Activated effector memory CD4-positive, alpha-beta T cell treated with anti-CD3 and anti-CD28 coated beads, Interleukin-2, amount 50 U/mL, for 16 hours (primary cell): ENCODE measurements around the gene CAMK1D.

Experiments
- DNase-seq: peaks from one replicate; pipeline ENCODE4 v3.0.0-alpha.2; 2020

CAMK1D gene

DNA sequence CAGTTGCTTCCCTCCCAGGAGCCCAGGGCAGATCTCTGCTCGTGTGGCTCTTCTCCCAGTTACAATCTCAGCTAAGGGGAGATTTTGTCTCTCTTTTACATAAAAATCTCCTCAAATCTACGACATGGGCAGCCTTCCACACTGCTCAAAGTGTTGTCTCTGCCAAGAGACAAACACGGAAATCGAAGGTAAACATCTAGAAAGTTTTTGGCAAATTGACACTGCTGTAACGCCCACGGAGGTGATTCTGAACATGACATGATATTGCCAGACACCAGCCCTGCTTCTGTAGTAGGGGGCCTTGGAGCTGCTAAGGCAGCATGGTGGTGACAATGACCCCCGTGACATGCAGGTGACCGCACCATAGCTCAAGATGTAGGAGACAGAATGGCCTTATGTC, 523.8 kb downstream of the CAMK1D start:
- no peak for DNase-seq

DNA sequence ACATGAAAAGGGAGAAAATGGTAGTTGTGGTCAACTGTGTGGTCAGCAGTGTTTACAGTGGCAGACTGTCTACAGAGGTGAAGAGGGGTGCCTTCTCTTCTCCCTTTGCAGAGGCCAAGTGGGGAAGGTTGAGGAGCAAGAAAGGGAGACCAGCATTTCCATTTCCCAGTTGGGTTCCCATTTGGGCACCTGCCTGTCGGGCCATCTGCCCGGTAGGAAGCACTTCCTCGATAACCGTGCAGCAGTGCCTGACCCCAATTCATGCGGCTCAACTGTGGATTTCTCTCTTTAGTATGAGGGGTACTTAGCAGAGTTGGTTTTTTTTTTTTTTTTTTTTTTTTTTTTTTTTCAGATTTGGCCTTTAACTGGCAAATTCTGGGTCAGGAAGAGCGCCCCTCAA, 525.2 kb downstream of the CAMK1D start:
- DNase-seq, result no peak

DNA sequence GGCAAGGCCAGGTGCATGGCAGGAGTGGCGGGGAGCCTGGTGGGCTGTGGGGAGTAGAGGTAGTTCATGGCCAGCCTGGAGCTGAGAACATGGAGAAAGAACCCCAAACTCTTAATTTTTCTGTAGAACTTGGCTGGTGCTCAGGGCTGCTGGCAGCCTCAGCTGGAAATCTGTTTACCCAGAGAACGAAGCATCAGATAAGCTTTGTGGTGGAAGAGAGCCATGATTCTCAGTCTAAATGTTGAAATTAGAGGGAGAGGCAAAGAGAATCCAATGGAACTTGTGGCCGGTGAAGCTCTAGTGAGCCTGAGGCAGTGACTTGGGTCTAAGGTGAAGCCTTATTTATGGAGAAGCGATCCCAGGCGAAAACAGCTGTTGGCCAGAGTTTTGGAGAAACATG, 525.8 kb downstream of the CAMK1D start:
- no peak for DNase-seq

DNA sequence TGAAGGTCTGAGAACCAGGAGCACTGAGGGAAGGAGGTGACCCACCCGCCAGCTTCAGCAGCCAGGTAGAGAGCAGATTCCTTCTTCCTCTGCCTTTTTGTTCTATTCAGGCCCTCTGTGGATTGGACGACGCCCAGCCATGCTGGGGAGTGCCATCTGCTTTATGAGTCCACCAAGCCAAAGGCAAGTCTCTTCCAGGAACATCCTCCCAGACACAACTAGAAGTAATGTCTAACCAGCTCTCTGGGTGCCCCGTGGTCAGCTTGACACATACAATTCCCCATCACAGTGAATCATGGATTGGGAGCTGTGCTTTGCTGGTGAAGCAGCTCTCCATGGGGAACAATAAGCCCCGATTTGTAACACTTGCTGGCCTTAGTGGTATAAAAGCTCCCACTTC, 526.9 kb downstream of the CAMK1D start:
- no peak for DNase-seq

DNA sequence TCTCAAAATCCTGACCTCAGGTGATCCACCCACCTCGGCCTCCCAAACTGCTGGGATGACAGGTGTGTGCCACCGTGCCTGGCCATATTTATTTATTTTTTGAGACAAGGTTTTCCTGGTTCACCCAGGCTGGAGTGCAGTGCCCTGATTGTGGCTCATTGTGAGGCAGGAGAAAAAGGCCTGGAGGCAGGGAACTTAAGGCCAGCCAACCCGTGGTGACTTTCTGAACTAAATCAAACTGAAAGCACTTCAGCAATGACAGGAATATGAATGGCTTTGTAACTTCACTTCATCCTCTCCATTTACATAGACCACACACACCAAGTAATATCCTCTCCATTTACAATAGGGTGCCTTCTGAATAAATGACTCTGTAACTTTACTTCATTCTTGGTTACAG, 527.8 kb downstream of the CAMK1D start:
- DNase-seq, result no peak

DNA sequence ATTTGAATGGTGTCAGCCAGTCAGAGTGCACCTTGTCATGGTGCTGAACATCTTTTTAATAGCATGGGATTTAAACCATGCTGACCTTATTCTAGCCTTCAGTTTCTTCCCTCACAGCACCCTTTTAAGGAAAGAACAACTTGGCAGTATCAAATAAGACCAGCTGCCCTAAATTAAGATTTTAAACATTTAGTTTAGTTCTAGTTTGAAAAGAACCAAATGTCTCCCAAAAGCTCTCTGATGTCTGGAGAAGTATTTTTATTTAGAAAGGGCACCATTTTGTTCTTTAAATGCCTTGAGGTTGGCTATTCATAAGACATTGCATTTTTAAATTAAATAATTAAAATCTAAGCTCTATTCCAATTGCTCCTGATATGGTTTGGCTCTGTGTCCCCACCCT, 531.1 kb downstream of the CAMK1D start:
- no peak for DNase-seq

DNA sequence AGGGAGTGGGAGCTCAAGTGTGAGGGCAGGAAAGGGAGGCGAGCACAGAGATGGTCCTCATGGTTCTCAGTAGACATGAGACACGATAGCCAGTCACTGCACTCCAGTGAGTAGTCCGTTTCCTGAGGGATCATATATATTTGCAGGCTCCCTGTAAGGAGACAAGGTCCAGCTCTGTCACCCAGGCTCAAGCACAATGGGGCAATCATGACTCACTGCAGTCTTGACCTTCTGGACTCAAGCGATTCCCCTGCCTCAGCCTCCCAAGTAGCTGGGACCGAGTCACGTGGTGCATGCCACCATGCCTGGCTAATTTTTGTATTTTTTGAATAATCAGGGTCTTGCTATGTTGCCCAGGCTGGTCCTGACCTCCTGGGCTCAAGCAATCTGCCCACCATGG, 535.5 kb downstream of the CAMK1D start:
- no peak for DNase-seq
